ENCODE data around the gene C9orf152.
A peak's percentile ranks its signal among the peaks of the same experiment; 100 is the strongest.

Gene C9orf152

DNA sequence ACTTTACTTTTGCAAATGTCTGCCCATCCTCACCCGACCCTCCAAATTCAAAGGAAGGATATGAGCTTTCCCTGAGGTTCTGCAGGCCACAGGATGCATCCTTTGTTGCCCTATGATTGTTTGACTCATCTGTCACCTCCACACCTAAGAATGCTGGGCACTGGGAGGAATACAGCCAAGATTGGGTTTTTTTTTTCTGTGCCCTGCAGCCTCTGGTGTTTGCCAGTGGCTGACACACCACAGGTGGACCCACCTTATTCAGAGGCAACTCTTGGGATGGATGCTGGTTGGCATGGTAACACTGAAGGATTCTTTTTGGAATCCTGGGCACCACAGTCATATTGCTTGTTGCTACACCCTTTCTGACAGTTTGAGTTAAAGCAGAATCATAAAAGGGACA lies 29.7 kb downstream of the C9orf152 start:
- DNase-seq = no peak

DNA sequence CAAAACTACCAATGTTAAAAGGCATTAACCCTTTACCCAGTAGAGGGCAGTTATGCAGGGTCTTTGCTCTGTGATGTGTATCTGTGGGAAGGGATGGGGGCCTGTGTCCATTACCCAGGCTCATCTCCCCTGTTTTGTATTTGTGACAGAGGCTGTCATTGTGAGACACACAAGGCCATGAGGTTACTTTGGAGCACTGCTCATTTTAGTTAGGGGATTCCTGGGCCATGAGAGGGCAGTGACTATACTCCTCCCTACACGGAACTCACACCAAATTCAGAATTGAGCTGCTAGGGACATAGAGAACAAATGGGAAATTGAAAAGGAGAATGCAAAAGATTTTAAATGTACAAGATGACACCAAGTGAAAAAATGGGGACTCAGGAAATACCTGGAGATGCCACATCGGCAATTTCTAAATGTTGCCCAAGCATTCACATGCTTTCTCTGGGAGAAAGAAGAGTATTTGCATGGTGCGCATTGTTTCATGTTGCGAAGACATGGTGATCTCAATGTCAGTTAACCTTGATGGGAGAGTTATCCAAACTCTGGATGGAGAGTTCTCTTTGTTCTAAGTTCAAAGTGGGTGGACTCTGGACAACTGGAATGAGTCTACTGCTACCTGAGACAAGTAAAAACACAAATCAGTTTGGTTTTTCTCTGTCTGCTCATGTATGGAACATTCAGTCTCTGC lies 32.5 kb downstream of the C9orf152 start:
- DNase-seq = no peak

DNA sequence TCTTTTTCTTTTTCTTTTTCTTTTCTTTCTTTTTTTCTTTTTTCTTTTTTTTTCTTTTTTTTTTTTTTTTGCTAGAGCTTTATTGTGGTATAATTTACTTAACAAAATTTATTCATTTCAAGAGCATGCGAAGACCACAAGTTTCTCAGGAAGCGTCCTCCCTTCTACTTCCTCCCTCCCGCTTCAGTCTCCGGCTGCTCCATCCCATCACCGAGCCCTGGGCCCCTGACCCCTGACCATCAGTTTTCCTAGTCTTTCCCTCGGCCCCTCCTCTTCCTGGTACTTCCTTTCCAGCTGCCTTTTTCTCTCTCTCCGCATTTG lies 34.7 kb downstream of the C9orf152 start:
- peak; percentile 33 for DNase-seq

DNA sequence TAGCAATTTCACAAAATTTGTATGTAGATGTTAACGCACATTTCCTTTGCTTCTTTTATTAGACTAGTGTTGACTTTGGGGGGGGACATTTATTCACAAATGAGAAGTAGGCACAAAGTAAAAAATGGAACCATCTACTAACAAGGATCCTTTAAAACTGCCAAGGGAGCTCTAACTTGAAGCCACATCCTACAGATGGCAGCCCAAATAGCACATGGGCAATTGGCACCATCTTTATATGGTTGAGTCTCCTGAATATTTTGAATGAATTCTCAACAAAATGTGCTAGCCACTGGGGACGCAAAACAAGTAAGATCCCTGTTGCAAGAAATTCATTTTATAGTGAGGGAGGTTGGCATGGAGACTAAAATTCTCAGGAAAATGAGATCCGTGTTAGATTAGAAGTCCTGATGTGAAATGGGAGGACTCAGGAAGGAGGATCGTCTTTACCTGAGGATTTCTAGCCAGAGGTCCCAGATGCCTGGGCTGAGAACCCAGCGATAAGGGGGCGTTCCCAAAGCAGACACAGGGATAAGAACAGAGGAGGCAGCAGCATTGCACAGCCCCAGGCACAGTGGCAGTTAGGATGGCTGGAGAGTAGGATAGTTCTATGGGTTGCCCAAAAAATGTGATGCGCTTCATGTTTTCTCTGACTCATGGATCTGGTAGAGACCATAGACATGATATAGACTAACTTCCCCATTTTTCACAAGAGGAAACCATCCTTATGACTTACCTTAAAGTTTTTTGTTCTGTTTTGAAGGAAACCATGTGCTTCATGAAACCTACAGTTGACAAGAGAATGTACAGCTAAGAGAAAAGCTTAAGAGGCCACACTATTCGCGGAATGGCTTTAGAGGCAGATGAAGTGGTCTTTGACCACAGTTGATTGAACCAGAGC lies 37.4 kb downstream of the C9orf152 start:
- DNase-seq = no peak

DNA sequence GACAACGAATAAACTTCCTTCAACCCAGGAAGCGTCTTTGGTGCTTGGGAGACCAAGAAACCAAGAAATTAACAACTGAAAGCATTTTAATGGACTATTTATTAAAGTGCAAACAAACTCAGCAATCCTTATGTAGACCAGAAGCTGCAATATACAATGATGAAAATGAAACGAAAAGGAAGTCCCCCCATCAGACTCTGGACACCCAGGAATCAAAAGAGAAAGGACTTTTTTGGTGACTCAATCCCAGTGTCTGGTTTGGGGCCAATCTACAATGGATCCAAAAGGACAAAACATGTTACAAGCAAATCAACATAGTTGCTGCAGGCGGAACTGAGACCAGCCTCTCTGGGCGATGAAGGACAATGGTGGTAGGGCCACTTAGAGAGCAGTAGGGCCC lies 39.5 kb downstream of the C9orf152 start:
- no peak for DNase-seq

DNA sequence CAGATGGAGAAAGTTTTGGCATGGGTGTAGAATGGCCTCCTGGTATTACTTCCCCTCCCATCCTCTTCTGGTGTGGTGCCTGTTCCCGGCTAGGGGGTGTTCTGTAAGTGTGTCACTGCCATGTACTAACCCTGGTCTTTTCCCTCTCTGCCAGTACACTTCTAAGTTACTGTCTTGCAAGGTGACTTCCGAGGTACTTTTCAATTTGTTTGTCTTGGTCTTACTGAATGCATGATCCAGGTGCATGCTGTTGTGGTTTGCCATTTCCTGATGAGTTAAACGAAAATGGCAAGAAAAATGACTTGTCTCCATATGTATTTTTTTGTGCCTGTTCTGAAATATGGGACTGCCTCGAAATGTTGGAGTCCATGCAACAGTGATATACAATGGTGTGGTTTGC lies 46.0 kb downstream of the C9orf152 start:
- peak; percentile 49 for DNase-seq

DNA sequence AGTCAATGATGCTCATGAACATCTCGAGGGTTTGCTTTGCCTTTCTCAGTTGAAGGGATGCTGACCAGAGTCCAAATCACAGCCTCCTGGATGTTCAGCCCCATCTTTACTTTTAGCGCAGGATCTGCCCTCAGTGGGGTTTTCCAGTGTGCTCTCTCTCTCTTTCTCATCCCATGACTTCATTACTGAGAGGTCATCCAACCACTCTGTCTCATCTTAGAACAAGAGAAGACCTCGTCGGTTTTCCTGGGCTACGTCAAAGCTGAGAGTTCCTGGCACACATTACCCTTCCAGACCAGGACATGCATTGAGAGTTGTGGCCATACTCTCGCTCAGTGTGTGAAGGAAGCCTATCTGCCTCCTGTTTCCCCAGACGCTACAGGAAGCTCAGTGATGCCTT lies 47.3 kb downstream of the C9orf152 start:
- no peak for DNase-seq

DNA sequence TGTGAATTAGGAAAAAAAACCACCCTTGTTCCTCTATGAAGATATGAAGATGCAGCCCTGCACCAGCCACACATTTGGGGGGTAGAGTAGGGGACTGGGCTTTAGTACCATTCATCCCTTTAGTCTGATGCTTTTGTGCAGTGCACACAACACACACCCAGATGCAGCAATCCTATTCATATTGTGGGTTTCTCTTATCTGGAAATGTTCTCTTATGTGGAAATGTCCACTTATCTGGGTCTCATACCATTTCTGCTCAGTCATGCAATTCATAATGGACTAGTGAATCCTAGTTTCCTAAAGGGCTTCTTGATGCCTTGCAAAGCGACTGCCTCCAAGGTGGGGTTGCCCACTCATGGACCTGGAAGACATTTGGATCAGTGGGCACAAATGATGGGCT lies 47.8 kb downstream of the C9orf152 start:
- DNase-seq = no peak

DNA sequence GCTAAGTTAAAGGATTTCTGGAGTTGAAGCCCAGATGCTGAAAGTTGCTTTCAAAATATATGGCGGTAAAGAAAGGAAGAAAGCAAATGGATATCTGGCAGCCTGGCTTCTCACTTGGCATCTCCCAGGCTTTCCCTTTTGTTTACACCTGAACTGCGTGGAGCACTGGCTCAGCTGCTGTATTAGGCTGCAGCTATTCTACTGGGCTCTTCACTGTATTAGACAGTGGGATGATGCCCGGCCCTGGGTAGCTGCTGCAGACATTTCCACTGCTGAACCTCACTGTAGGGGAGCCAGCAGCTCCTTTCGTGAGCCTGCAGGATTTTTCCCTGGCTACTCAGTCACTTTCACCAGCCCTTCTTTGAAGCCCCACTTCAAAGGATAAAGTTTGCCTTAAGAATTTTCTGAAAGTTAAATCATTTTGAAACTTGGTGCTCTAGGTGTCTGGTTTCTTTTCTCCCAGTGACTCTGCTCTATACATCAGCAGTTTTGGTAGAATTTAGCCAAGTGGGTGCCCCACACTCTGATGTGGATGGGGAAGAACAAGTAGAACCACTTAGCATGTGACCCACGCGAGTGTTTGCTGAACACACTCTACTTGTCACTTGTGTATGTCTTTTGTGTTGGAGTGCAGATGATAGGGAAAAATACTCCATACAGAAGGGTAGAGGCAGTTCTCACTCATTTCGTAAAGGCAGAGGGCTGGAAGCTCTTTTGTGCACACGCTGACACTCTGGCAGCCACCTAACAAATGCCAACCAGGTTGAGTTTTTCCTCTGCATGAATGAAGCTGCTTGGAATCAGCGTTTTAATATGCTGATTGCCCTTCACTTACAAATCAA lies 49.9 kb downstream of the C9orf152 start:
- DNase-seq = peak; percentile 65

DNA sequence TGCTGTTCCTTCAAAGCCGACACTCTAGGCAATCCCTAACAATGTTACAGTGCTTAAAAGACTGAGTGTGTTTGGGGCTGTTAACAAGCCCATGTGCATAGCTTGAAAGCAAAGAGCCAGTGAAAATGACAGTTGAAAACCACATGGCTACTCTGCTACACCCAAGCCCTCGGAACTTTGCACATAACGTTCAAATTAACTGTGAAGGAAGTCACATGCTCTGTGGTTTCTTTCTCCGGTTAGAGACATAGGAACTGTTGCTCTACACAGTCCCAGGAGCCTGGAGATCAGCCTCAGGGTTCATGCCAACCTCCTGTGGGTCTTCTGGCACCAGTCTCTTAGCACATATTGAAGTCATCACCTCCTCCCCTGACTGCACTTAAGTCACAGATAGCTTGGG lies 51.1 kb downstream of the C9orf152 start:
- peak; percentile 87 for DNase-seq

DNA sequence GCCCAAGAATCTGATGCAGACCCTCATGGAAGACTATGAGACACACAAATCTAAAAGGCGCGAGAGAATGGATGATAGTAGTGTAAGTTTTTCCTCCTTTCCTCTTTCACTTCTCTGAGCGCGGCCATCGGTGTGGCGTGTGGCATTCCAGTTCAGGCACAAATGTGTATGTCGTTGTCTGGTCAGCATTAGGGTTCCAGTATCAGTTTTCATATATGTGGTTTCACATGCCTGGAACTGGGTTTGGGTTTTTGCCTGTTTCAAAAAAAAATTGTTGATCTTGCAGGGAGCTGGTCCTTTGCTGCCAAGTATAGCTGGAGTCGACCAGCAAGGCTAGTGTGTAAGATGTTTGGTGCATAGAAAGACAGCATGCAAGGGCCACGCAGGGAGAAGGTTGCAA lies 51.5 kb downstream of the C9orf152 start:
- peak; percentile 21 for DNase-seq

DNA sequence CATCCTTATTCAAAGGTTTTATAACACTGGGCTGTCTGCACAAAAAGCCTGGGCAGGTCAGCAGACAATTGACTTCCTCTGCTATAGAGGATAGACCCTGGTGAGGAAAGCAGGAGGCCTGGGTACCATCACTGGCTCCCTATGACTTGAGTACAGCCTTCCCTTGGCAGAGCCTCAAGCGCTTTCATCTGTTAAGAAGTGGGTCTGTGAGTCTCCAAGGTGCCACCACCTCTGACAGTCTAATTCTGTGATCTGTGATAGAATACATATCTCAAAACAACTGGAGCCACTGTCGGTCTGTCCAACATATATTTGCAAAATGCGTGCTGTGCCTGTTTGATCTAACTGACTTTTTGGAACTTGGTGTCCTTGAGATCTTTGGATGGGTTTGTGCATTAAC lies 52.2 kb downstream of the C9orf152 start:
- DNase-seq = no peak

DNA sequence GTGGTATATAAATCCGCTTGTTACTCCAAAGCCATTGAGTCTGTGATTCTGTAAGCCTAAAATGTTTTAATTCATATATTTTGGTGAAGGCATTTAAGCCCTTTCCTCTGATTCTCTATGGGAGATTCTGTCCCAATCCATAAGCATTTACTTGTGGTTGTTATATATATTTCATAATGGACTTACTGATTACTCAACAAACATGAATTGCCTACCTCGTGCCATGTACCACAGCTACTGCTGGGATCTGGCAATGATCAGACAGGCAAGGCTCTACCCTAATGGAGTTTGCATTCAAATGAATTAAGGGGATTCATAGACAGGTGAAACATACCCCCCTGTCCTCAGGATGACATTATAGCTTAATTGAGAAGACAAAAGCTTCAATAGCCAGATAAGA lies 54.5 kb downstream of the C9orf152 start:
- DNase-seq = no peak

DNA sequence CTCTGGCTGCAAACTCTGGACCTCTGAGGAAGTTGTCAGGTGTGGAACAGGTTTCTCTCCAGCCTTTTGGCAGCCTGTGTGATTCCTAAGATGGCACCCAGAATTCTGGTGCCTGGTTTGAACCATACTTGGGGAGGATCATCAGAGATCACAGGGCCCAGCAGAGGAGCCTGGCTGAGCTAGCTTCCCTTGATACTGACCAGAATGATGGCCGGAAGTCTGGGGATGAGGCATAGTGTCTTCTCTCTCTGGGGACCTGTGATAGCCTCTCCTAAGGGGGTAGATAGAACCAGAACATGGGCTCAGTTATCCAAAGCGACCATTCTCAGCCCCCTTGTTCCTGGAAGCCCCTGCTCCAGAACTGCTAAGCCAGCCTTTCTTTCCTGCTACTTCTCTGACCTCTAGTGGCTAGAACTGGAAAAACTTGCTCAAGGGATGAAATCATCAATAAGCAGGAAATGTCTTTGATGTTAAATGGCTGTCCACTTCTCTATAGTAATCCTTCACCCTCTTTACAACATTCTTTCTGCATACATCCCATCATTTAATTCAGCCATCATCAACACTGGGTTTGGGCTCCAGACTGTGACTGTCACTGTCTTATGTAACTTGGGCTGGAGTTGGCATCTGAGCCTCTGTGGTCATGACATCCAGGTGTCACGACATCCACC lies 55.1 kb downstream of the C9orf152 start:
- DNase-seq = peak; percentile 67
